Left ventricle myocardium inferior (tissue), 1 donor: Measurements from ENCODE around the gene CELSR3. TPM values are rescaled to one million over a fixed set of nuclear protein-coding genes. Genes with fewer than 3 reads are reported as not detected.

Experiments
- DNase-seq: peaks from one replicate; pipeline ENCODE4 v3.0.0-alpha.2; 2020
- H3K27ac ChIP-seq: fragments of 200-600 bp; replicated peaks from 2 replicates; pipeline ENCODE4 v1.8.0; 2021
- H3K27me3 ChIP-seq: fragments of 200-600 bp; 2 replicates; pipeline ENCODE4 v1.8.0; 2021; ENCODE audit warnings: low read depth
- H3K36me3 ChIP-seq: fragments of 200-600 bp; 2 replicates; pipeline ENCODE4 v1.8.0; 2021
- H3K4me1 ChIP-seq: fragments of 200-600 bp; 2 replicates; pipeline ENCODE4 v1.8.0; 2021
- H3K4me3 ChIP-seq: fragments of 200-600 bp; 2 replicates; pipeline ENCODE4 v1.8.0; 2021; ENCODE audit warnings: mild to moderate bottlenecking, moderate library complexity
- H3K9me3 ChIP-seq: fragments of 200-600 bp; replicated peaks from 2 replicates; pipeline ENCODE4 v1.8.0; 2021
- intact Hi-C: fragments of 100-400 bp; cut with micrococcal nuclease; formaldehyde crosslinking; loops from one replicate; pipeline ENCODE4 v1.11.0; 2022
- long read RNA-seq: library from polyadenylated mRNA; unstranded; transcript quantifications from one replicate; pipeline ENCODE4 v2.0.0, GENCODE V29; 2021
- total RNA-seq: library from RNA; stranded (reverse); fragmentation: NEBNext Ultra II Directional; extraction: Animal tissue kit (Norgen Biotek cat#: 25700); gene quantifications from one replicate; pipeline ENCODE4 v1.2.1, GENCODE V29; 2021
- TF ChIP-seq, protein P1 (sequence below): fragments of 200-600 bp; IDR thresholded peaks from 2 replicates; pipeline ENCODE4 v1.8.0; 2021; ENCODE audit warnings: antibody characterized with exemption, mild to moderate bottlenecking, borderline replicate concordance
- donor health status: DM: no; HTN: yes; CAD: no; lungs with severe emphysema.

Gene CELSR3
- total RNA-seq = 0.14 TPM
- long read RNA-seq = 0 reads

DNA sequence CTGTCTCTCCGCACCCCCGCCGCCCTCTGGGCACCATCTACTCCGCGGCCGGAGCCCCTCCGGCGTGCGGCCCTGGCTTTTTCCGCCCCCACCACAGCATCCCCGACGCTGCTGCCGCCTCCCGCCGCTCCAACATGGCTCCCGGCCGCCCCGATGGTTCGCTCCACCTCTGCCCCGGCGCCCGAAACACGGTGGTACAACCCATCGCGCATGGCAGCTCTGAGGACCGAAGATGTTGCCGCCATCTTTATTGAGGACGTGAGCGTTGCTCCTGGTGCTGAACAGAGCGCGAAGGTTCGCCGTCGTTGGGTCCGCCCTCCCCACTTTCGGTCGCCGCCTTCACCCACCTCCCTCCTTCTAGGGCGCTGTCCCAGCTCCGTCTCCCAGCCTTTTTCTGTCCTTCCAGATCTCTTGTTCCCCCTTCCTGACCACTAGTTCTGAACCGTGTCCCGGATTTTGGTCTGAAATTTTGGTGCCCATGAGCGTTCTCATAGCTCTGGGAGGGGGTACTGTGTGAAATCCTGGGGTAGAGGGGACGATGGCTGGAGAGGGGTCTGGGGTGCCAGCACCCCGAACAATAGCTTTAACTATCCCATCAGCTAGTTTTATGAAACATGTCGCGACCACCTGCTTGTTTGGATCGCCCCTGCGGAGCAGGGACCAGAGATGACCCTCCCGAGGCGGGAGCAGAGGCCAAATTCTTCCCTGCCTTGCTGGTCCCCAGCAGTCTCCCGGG lies at the start of gene CELSR3:
CELSR3 (minus strand) TSS at position 134 of the 736 bp plus-strand sequence. CDS start 252 bp downstream, outside the sequence.
- Histone ChIP-seq H3K4me3 (peak within 1 kb of the TSS; percentile 68), H3K27me3 (peaks cover 50% of the 10 kb centered on the region), H3K4me1 (peaks cover 33% of the 10 kb centered on the region)

DNA sequence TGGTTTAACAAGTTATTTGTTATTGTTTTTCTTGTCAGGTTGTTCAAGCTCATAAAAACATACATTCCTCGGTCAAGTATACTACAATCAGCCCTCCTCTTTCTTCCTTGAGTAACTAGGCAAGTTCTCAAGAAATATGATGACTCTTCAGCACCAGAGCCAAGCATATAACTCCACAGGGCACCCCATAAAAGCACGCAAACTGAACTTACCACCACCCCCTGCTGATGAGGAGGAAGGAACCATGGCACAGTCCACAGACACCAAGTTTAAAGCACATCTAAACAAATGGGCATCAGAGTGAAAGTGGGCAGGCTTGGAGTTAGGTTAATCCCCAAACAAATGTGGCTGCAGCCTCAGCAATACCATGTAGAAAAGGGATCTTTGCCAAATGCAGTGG lies 49.0 kb upstream of the CELSR3 start:
- Histone ChIP-seq H3K4me1 (peaks cover 93% of the 10 kb centered on the region), H3K9me3 (no peaks in the 10 kb centered on the region), H3K27ac (no peak overlapping the region), H3K27me3 (no peaks in the 10 kb centered on the region), H3K36me3 (peaks cover 58% of the 10 kb centered on the region), H3K4me3 (no peak overlapping the region)
- DNase-seq = no peak
- TF ChIP-seq, protein P1, sequence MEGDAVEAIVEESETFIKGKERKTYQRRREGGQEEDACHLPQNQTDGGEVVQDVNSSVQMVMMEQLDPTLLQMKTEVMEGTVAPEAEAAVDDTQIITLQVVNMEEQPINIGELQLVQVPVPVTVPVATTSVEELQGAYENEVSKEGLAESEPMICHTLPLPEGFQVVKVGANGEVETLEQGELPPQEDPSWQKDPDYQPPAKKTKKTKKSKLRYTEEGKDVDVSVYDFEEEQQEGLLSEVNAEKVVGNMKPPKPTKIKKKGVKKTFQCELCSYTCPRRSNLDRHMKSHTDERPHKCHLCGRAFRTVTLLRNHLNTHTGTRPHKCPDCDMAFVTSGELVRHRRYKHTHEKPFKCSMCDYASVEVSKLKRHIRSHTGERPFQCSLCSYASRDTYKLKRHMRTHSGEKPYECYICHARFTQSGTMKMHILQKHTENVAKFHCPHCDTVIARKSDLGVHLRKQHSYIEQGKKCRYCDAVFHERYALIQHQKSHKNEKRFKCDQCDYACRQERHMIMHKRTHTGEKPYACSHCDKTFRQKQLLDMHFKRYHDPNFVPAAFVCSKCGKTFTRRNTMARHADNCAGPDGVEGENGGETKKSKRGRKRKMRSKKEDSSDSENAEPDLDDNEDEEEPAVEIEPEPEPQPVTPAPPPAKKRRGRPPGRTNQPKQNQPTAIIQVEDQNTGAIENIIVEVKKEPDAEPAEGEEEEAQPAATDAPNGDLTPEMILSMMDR = no peak
- intact Hi-C loops = no loop called here

More for the DNA sequence above, at the start of gene CELSR3:
- no peaks in the 10 kb centered on the region for H3K9me3 ChIP-seq
- TF ChIP-seq, protein P1 = no peak
- intact Hi-C loops = no loop called here
- peak; percentile 33 for DNase-seq
- no peaks in the 10 kb centered on the region for H3K36me3 ChIP-seq
- peak within 1 kb of the TSS; percentile 81 for H3K27ac ChIP-seq

- no peaks in the 10 kb centered on the region for H3K9me3 ChIP-seq
- DNase-seq = no peak
Observed at GRCh38 chr3:48709051-48709461, 46.4 kb upstream of the CELSR3 start.

GRCh38 chr3:48708481-48708889 lies 45.8 kb upstream of the CELSR3 start:
- intact Hi-C loops = no loop called here
- Histone ChIP-seq H3K27ac (peak overlapping the region; percentile 36), H3K4me3 (no peak overlapping the region), H3K36me3 (peaks cover 42% of the 10 kb centered on the region), H3K9me3 (no peaks in the 10 kb centered on the region), H3K27me3 (no peaks in the 10 kb centered on the region), H3K4me1 (peaks cover 78% of the 10 kb centered on the region)
- no peak for DNase-seq
- TF ChIP-seq, protein P1 = no peak

More at GRCh38 chr3:48709051-48709461, 46.4 kb upstream of the CELSR3 start:
- no peaks in the 10 kb centered on the region for H3K27me3 ChIP-seq
- H3K4me3 ChIP-seq = no peak overlapping the region
- TF ChIP-seq, protein P1 = no peak
- peaks cover 48% of the 10 kb centered on the region for H3K36me3 ChIP-seq
- H3K27ac ChIP-seq = peak overlapping the region; percentile 36
- intact Hi-C loops = no loop called here
- H3K4me1 ChIP-seq = peaks cover 78% of the 10 kb centered on the region

- peaks cover 36% of the 10 kb centered on the region for H3K36me3 ChIP-seq
- H3K4me1 ChIP-seq = peaks cover 79% of the 10 kb centered on the region
- intact Hi-C loops = no loop called here
Observed at GRCh38 chr3:48707157-48707556, 44.5 kb upstream of the CELSR3 start.

More at GRCh38 chr3:48707157-48707556, 44.5 kb upstream of the CELSR3 start:
- DNase-seq = no peak
- no peak overlapping the region for H3K4me3 ChIP-seq
- TF ChIP-seq, protein P1 = no peak
- H3K9me3 ChIP-seq = no peaks in the 10 kb centered on the region
- H3K27ac ChIP-seq = no peak overlapping the region
- no peaks in the 10 kb centered on the region for H3K27me3 ChIP-seq
